ENCODE measurements around the gene SLC2A5.

DNA sequence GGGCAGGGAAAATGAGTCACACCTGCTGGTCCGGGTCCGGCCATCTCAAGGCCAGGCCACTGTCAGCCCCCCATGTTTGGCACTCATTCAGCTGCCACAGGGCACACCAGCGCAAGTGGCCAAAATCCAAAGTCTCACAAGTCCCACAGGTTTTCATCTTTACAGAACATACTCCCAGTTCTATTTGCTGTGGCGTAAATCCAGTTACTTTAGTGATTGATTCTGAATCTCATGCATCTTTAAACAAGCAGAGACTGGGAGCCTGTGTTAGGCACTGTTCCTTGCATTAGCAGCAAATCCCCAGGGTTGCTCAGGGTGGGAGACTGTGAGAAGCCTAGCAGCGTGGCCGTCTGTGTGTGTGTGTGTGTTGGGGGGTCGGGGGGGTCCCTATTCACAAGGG is 1.1 kb upstream of the SLC2A5 start:
- TF ChIP-seq, protein P1, sequence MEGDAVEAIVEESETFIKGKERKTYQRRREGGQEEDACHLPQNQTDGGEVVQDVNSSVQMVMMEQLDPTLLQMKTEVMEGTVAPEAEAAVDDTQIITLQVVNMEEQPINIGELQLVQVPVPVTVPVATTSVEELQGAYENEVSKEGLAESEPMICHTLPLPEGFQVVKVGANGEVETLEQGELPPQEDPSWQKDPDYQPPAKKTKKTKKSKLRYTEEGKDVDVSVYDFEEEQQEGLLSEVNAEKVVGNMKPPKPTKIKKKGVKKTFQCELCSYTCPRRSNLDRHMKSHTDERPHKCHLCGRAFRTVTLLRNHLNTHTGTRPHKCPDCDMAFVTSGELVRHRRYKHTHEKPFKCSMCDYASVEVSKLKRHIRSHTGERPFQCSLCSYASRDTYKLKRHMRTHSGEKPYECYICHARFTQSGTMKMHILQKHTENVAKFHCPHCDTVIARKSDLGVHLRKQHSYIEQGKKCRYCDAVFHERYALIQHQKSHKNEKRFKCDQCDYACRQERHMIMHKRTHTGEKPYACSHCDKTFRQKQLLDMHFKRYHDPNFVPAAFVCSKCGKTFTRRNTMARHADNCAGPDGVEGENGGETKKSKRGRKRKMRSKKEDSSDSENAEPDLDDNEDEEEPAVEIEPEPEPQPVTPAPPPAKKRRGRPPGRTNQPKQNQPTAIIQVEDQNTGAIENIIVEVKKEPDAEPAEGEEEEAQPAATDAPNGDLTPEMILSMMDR (IDR thresholded peaks at IDR 0.05; ENCODE audit: borderline replicate concordance, extremely low read depth, low read length, poor library complexity, severe bottlenecking): no peak
- TF ChIP-seq EZH2 (IDR thresholded peaks at IDR 0.05; ENCODE audit: borderline replicate concordance, low read depth, low read length, severe bottlenecking): no peak
